Measurements from ENCODE around the gene PPP1R13B. TPM values are rescaled to one million over a fixed set of nuclear protein-coding genes. Genes with fewer than 3 reads are reported as not detected.

PPP1R13B gene
- polyA plus RNA-seq, 2 of the 4 experiments (the other 2 are of a cell fraction): 2.2 to 2.7 TPM

DNA sequence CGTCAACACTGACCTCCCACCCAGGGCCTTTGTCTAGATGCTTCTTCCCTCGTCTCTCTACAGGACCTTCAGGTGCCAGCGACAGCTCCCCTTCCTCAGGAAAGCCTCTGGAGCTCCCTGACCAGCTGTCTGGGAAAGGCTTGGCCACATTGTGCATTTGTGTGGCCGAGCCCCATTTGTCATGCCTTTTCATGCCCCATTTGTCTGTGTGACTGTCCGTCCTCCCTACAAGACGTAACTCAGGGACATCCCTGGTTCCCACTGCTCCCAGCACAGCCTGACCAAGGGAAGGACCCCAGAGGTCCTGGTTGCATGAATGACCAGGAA lies 107.9 kb downstream of the PPP1R13B start:
- DNase-seq (ENCODE audit: low read depth in 1 of 2, low spot score in 1 of 2) (no peak), ATAC-seq (no peak), FAIRE-seq (no peak)
- Histone ChIP-seq H3K9me3 (no peaks in the 10 kb centered on the region), H3K4me1 (no peaks in the 10 kb centered on the region), H3K27ac (no peak overlapping the region), H3K4me3 (no peak overlapping the region), H3K4me2 (no peak overlapping the region)
- ChIA-PET CTCF (interaction anchor here (1.1 to 1.2 kb wide), 2 partner anchors 11 to 244 kb away, joined by 3 read pairs; no protein-coding TSS in a partner anchor), POLR2A (no interaction called here)
- TF ChIP-seq FOSL2 (IDR thresholded peaks at IDR 0.05): no peak
- no peak for TF ChIP-seq FOSL2 (CRISPR knock-in tag; IDR thresholded peaks at IDR 0.05)
- TF ChIP-seq CHD2 (IDR thresholded peaks at IDR 0.05; ENCODE audit: low read length, partially characterized antibody): no peak
- no peak for TF ChIP-seq JUNB (IDR thresholded peaks at IDR 0.05)
- no peak for TF ChIP-seq MAZ (IDR thresholded peaks at IDR 0.05; ENCODE audit: borderline replicate concordance, low read depth, low read length)
- TF ChIP-seq, protein P1, sequence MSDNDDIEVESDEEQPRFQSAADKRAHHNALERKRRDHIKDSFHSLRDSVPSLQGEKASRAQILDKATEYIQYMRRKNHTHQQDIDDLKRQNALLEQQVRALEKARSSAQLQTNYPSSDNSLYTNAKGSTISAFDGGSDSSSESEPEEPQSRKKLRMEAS (IDR thresholded peaks at IDR 0.05): no peak
- TF ChIP-seq, protein P2, sequence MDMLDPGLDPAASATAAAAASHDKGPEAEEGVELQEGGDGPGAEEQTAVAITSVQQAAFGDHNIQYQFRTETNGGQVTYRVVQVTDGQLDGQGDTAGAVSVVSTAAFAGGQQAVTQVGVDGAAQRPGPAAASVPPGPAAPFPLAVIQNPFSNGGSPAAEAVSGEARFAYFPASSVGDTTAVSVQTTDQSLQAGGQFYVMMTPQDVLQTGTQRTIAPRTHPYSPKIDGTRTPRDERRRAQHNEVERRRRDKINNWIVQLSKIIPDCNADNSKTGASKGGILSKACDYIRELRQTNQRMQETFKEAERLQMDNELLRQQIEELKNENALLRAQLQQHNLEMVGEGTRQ (IDR thresholded peaks at IDR 0.05): no peak
- TF ChIP-seq ZSCAN20 (CRISPR knock-in tag; IDR thresholded peaks at IDR 0.05): no peak
- 94% methylated on average over 5 of the region's 6 CpGs for WGBS (ENCODE audit: missing lambda C conversion rate)

DNA sequence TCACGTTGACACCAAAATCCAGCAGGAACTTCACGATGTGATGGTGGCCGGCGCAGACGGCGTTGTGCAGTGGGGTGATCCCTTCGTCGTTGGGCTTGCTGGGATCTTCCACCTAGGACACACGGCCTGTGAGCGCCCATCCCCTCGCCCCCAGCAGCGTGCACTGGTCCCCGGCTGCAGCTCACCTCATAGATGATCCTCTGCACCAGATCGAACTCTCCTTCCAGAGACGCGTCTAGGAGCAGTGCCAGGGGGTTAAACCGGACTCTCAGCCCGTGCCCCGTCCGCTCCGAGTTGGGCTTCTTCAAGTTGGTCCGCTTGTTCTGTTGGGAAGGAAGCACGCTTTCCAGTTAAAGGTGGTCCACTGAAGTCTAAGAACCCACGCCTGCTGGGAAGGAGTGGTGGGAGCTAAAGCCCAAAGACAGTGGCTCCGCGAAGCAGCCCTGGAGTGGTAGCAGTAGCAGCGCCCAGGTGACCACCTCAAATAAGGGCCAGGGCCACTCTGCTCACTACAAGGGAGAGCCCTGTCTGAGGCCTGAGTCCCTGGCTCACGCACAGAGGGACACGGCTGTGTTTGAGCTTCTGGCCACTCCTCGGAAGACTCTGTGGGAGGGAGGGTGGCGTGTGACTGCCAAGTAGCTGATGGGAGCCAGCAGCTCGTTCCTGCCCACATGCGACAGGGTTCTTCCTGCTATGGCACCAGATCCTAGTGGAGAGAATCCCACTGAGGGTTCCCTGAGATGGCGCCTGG lies 108.5 kb downstream of the PPP1R13B start:
- ChIA-PET CTCF (interaction anchor here (1.1 to 1.2 kb wide), 2 partner anchors 11 to 245 kb away, joined by 3 read pairs; no protein-coding TSS in a partner anchor), POLR2A (no interaction called here)
- Histone ChIP-seq H3K4me1 (no peaks in the 10 kb centered on the region), H3K4me3 (no peak overlapping the region), H3K4me2 (no peak overlapping the region), H3K27ac (no peak overlapping the region), H3K9me3 (no peaks in the 10 kb centered on the region)
- no peak for DNase-seq (ENCODE audit: low read depth in 1 of 2, low spot score in 1 of 2)
- FAIRE-seq: no peak
- WGBS (ENCODE audit: missing lambda C conversion rate): 92% methylated on average over 34 of the region's 34 CpGs
- ATAC-seq: no peak
- TF ChIP-seq NFE2L2 (conservative IDR thresholded peaks at IDR 0.05; ENCODE audit: low read length): no peak
- no peak for TF ChIP-seq EP300 (IDR thresholded peaks at IDR 0.05)
- TF ChIP-seq, protein P3, sequence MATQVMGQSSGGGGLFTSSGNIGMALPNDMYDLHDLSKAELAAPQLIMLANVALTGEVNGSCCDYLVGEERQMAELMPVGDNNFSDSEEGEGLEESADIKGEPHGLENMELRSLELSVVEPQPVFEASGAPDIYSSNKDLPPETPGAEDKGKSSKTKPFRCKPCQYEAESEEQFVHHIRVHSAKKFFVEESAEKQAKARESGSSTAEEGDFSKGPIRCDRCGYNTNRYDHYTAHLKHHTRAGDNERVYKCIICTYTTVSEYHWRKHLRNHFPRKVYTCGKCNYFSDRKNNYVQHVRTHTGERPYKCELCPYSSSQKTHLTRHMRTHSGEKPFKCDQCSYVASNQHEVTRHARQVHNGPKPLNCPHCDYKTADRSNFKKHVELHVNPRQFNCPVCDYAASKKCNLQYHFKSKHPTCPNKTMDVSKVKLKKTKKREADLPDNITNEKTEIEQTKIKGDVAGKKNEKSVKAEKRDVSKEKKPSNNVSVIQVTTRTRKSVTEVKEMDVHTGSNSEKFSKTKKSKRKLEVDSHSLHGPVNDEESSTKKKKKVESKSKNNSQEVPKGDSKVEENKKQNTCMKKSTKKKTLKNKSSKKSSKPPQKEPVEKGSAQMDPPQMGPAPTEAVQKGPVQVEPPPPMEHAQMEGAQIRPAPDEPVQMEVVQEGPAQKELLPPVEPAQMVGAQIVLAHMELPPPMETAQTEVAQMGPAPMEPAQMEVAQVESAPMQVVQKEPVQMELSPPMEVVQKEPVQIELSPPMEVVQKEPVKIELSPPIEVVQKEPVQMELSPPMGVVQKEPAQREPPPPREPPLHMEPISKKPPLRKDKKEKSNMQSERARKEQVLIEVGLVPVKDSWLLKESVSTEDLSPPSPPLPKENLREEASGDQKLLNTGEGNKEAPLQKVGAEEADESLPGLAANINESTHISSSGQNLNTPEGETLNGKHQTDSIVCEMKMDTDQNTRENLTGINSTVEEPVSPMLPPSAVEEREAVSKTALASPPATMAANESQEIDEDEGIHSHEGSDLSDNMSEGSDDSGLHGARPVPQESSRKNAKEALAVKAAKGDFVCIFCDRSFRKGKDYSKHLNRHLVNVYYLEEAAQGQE (IDR thresholded peaks at IDR 0.05): no peak
- TF ChIP-seq ZC3H11A (IDR thresholded peaks at IDR 0.05): no peak
- TF ChIP-seq KDM1A (IDR thresholded peaks at IDR 0.05; ENCODE audit: low read depth): no peak
- TF ChIP-seq, protein P1 (IDR thresholded peaks at IDR 0.05): no peak
- no peak for TF ChIP-seq JUN (IDR thresholded peaks at IDR 0.05)
- TF ChIP-seq ESRRA (IDR thresholded peaks at IDR 0.05; ENCODE audit: borderline replicate concordance, low read length): no peak
- TF ChIP-seq, protein P4, sequence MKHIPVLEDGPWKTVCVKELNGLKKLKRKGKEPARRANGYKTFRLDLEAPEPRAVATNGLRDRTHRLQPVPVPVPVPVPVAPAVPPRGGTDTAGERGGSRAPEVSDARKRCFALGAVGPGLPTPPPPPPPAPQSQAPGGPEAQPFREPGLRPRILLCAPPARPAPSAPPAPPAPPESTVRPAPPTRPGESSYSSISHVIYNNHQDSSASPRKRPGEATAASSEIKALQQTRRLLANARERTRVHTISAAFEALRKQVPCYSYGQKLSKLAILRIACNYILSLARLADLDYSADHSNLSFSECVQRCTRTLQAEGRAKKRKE (CRISPR knock-in tag; IDR thresholded peaks at IDR 0.05; ENCODE audit: low read depth): no peak
- no peak for TF ChIP-seq GATA3 (IDR thresholded peaks at IDR 0.05; ENCODE audit: borderline replicate concordance)
- no peak for TF ChIP-seq RNF2 (IDR thresholded peaks at IDR 0.05; ENCODE audit: borderline replicate concordance, low read depth)
- no peak for TF ChIP-seq MYC (IDR thresholded peaks at IDR 0.05; ENCODE audit: borderline replicate concordance, low read length)
- TF ChIP-seq JUNB (IDR thresholded peaks at IDR 0.05): no peak
- TF ChIP-seq, protein P5, sequence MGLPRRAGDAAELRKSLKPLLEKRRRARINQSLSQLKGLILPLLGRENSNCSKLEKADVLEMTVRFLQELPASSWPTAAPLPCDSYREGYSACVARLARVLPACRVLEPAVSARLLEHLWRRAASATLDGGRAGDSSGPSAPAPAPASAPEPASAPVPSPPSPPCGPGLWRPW (IDR thresholded peaks at IDR 0.05): no peak
- TF ChIP-seq RCOR1 (IDR thresholded peaks at IDR 0.05; ENCODE audit: low read depth, low read length): no peak
- TF ChIP-seq, protein P6, sequence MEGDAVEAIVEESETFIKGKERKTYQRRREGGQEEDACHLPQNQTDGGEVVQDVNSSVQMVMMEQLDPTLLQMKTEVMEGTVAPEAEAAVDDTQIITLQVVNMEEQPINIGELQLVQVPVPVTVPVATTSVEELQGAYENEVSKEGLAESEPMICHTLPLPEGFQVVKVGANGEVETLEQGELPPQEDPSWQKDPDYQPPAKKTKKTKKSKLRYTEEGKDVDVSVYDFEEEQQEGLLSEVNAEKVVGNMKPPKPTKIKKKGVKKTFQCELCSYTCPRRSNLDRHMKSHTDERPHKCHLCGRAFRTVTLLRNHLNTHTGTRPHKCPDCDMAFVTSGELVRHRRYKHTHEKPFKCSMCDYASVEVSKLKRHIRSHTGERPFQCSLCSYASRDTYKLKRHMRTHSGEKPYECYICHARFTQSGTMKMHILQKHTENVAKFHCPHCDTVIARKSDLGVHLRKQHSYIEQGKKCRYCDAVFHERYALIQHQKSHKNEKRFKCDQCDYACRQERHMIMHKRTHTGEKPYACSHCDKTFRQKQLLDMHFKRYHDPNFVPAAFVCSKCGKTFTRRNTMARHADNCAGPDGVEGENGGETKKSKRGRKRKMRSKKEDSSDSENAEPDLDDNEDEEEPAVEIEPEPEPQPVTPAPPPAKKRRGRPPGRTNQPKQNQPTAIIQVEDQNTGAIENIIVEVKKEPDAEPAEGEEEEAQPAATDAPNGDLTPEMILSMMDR (IDR thresholded peaks at IDR 0.05): no peak
- no peak for TF ChIP-seq ZSCAN20 (CRISPR knock-in tag; IDR thresholded peaks at IDR 0.05)
- TF ChIP-seq, protein P7, sequence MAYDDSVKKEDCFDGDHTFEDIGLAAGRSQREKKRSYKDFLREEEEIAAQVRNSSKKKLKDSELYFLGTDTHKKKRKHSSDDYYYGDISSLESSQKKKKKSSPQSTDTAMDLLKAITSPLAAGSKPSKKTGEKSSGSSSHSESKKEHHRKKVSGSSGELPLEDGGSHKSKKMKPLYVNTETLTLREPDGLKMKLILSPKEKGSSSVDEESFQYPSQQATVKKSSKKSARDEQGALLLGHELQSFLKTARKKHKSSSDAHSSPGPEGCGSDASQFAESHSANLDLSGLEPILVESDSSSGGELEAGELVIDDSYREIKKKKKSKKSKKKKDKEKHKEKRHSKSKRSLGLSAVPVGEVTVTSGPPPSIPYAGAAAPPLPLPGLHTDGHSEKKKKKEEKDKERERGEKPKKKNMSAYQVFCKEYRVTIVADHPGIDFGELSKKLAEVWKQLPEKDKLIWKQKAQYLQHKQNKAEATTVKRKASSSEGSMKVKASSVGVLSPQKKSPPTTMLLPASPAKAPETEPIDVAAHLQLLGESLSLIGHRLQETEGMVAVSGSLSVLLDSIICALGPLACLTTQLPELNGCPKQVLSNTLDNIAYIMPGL (CRISPR knock-in tag; IDR thresholded peaks at IDR 0.05; ENCODE audit: borderline replicate concordance): no peak

All from A549 (cell line).